Ovary (tissue), 3 donors: Measurements from ENCODE around the gene CKM.

Experiments used
- POLR2A ChIP-seq: fragments of 450-650 bp; IDR thresholded peaks from one replicate; pipeline ENCODE4 v1.6.1; 2017; ENCODE audit warnings: antibody characterized with exemption, mild to moderate bottlenecking, moderate library complexity
- TF ChIP-seq, protein P1 (sequence below), 3 donors: fragments of 450-650 bp in 2 of 3; fragments of 200-600 bp in 1 of 3; IDR thresholded peaks; one replicate each; pipeline versions ENCODE4 v1.5.1 to v1.8.0; 2016 to 2022; ENCODE audit warnings: antibody characterized with exemption in 3 of 3, mild to moderate bottlenecking in 1 of 3
- donor health status: DM: no; HTN: no; CAD: no.

DNA sequence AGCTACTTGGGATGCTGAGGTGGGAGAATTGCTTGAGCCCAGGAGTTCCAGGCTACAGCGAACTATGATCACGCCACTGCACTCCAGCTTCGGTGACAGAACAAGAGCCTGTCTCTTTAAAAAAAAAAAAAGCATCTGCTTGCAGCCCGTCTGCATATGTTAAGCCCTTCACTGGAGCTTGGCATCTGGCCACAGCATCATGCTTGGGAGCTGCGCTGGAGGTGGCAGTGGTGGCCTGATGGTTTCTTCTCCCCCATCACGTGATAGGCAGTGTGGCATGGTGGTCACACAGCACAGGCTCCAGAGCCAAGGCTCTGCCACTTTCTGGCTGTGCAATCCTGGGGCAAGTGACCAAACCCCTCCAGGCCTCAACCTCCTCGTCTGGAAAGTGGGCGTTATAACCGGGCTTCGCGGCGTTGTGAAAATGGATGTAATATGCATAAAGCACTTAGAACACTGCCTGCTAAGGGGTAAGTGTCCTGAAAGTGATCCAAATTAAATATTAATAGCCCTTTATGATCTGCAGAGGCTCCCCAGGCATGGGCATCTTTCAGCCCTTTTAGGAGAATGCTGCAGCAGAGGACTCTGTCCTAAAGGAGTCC, 47.2 kb downstream of the CKM start:
- TF ChIP-seq, protein P1, sequence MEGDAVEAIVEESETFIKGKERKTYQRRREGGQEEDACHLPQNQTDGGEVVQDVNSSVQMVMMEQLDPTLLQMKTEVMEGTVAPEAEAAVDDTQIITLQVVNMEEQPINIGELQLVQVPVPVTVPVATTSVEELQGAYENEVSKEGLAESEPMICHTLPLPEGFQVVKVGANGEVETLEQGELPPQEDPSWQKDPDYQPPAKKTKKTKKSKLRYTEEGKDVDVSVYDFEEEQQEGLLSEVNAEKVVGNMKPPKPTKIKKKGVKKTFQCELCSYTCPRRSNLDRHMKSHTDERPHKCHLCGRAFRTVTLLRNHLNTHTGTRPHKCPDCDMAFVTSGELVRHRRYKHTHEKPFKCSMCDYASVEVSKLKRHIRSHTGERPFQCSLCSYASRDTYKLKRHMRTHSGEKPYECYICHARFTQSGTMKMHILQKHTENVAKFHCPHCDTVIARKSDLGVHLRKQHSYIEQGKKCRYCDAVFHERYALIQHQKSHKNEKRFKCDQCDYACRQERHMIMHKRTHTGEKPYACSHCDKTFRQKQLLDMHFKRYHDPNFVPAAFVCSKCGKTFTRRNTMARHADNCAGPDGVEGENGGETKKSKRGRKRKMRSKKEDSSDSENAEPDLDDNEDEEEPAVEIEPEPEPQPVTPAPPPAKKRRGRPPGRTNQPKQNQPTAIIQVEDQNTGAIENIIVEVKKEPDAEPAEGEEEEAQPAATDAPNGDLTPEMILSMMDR (IDR thresholded peaks at IDR 0.05) = no peak
- TF ChIP-seq POLR2A = no peak
